A673 (cell line): Measurements from ENCODE around the gene FSTL4.

ENCODE experiments used
- EZH2 ChIP-seq: fragments of 200-600 bp; sonication (generic); IDR thresholded peaks from 2 replicates; pipeline ENCODE4 v1.6.1; 2017; ENCODE audit warnings: borderline replicate concordance, low read depth, mild to moderate bottlenecking, mixed read lengths, antibody characterized with exemption, low read length; ENCODE audit not compliant: poor library complexity, severe bottlenecking
- TF ChIP-seq, protein P1 (sequence below): fragments of 300-800, 200-600 bp; sonication (generic); conservative IDR thresholded peaks from 2 replicates; pipeline ENCODE4 v1.5.1; 2017; ENCODE audit warnings: low read depth, mild to moderate bottlenecking, antibody characterized with exemption, low read length, moderate library complexity, mixed read lengths

DNA sequence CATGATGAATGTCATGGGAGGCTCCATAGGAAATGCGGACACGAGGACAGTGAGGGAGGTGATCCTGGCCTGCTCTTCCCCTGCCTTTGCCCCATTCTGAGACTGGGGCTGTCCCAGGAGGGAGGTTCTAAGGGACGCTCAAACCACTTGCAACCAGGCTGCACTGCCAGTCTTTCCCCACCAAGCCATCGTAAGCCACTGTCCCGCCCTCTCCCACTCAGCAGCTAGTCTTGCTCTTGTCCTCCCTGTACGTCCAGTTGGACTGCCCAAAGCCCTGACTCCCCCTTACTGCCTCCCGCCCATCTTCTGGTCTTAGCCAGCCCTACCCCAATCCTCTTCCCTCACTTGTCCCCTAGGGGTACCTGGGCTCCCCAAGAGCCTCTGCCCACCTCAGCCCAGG lies 115.7 kb downstream of the FSTL4 start:
- TF ChIP-seq, protein P1, sequence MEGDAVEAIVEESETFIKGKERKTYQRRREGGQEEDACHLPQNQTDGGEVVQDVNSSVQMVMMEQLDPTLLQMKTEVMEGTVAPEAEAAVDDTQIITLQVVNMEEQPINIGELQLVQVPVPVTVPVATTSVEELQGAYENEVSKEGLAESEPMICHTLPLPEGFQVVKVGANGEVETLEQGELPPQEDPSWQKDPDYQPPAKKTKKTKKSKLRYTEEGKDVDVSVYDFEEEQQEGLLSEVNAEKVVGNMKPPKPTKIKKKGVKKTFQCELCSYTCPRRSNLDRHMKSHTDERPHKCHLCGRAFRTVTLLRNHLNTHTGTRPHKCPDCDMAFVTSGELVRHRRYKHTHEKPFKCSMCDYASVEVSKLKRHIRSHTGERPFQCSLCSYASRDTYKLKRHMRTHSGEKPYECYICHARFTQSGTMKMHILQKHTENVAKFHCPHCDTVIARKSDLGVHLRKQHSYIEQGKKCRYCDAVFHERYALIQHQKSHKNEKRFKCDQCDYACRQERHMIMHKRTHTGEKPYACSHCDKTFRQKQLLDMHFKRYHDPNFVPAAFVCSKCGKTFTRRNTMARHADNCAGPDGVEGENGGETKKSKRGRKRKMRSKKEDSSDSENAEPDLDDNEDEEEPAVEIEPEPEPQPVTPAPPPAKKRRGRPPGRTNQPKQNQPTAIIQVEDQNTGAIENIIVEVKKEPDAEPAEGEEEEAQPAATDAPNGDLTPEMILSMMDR, result no peak
- TF ChIP-seq EZH2, result no peak
